ENCODE measurements around the gene CEBPE. TPM values are rescaled to one million over a fixed set of nuclear protein-coding genes. Genes with fewer than 3 reads are reported as not detected.

The CEBPE gene
- total RNA-seq, 1 experiment from 2014 or later = not detected

GRCh38 chr14:23115039-23115731, 3.9 kb downstream of the CEBPE start (continued):
- TF ChIP-seq, protein P1, sequence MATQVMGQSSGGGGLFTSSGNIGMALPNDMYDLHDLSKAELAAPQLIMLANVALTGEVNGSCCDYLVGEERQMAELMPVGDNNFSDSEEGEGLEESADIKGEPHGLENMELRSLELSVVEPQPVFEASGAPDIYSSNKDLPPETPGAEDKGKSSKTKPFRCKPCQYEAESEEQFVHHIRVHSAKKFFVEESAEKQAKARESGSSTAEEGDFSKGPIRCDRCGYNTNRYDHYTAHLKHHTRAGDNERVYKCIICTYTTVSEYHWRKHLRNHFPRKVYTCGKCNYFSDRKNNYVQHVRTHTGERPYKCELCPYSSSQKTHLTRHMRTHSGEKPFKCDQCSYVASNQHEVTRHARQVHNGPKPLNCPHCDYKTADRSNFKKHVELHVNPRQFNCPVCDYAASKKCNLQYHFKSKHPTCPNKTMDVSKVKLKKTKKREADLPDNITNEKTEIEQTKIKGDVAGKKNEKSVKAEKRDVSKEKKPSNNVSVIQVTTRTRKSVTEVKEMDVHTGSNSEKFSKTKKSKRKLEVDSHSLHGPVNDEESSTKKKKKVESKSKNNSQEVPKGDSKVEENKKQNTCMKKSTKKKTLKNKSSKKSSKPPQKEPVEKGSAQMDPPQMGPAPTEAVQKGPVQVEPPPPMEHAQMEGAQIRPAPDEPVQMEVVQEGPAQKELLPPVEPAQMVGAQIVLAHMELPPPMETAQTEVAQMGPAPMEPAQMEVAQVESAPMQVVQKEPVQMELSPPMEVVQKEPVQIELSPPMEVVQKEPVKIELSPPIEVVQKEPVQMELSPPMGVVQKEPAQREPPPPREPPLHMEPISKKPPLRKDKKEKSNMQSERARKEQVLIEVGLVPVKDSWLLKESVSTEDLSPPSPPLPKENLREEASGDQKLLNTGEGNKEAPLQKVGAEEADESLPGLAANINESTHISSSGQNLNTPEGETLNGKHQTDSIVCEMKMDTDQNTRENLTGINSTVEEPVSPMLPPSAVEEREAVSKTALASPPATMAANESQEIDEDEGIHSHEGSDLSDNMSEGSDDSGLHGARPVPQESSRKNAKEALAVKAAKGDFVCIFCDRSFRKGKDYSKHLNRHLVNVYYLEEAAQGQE (IDR thresholded peaks at IDR 0.05; ENCODE audit: low read depth) = no peak
- no peak for TF ChIP-seq YY1 (IDR thresholded peaks at IDR 0.05; ENCODE audit: extremely low read depth, insufficient replicate concordance, low read depth, low read length)

DNA sequence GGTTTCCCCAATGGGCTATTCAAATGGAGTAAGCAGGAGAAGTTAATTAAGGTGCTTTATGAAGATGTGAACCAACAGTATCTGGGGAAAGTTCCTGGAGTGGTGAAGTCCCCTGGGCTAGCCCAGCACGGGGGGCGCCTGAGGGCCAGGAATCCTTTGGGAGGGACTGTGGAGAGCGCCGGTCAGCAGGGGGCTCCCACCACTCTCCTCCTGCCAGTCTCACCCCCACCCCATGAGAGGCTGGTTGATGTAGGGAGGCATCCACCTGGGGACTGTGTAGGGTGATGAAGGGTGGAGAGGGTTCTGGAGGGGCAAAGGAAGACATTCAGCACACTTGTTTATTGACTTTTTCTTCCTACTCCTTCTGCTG, 4.4 kb downstream of the CEBPE start:
- ATAC-seq (peak; percentile 65), DNase-seq (ENCODE audit: low read depth, low spot score) (no peak)
- H3K4me3 ChIP-seq (replicated peaks in 1 of 2; ENCODE audit: low read depth in 1 of 2, low read length in 2 of 2) = peak overlapping the region in 1 of 2 experiments; percentile 37; a peak in 1 of 4 replicates
- ChIA-PET RAD21 (ENCODE audit: low non-redundant PET in 1 of 2, low total read pairs in 2 of 2, uncharacterized antibody in 2 of 2, unreplicated experiment in 2 of 2) (no interaction called here), POLR2A (interaction anchor here (1.4 kb wide), 1 partner anchor 19 kb away, joined by 7 read pairs; the partner anchor contains the start of genes ACIN1 and C14orf119), CTCF (interaction anchor here (1.4 kb wide), 1 partner anchor 128 kb away, joined by 6 read pairs; no protein-coding TSS in a partner anchor)
- no peaks in the 10 kb centered on the region for H4K20me1 ChIP-seq (ENCODE audit: insufficient read depth)
- peak overlapping the region; percentile 49 for H2AFZ ChIP-seq (ENCODE audit: low read depth, low read length, poor library complexity, severe bottlenecking)
- intact Hi-C loops (cut with micrococcal nuclease) = no loop called here
- no peaks in the 10 kb centered on the region for H3K79me2 ChIP-seq (ENCODE audit: insufficient read depth, low read length)
- BruUV-seq (replicated peaks) = no TSS peak
- H3K27me3 ChIP-seq (ENCODE audit: insufficient read depth, low read length) = peaks cover 20% of the 10 kb centered on the region; the same call in 1 of the 2 replicates
- peaks cover 12 to 23% of the 10 kb centered on the region in 2 experiments for H3K4me1 ChIP-seq (ENCODE audit: control insufficient read depth in 1 of 2, insufficient read depth in 2 of 2, low read length in 2 of 2)
- H3K9me3 ChIP-seq (ENCODE audit: control insufficient read depth in 1 of 2, insufficient read depth in 1 of 2, low read depth in 1 of 2, low read length in 2 of 2) = no peaks in the 10 kb centered on the region
- no peaks in the 10 kb centered on the region for H3K9me2 ChIP-seq (ENCODE audit: insufficient read depth)
- H3K27ac ChIP-seq (ENCODE audit: low read depth, low read length) = no peak overlapping the region
- H3K4me2 ChIP-seq (ENCODE audit: low read length) = peak overlapping the region; percentile 73
- no peak overlapping the region for H3K9ac ChIP-seq (ENCODE audit: low read length)
- no peaks in the 10 kb centered on the region for H3K36me3 ChIP-seq (ENCODE audit: control insufficient read depth in 1 of 2, insufficient read depth in 2 of 2, low read length in 2 of 2)
- TF ChIP-seq CEBPB (IDR thresholded peaks at IDR 0.05; ENCODE audit: low read depth) (no peak), ZFX (IDR thresholded peaks at IDR 0.05) (no peak), EZH2phosphoT487 (IDR thresholded peaks at IDR 0.05; ENCODE audit: borderline replicate concordance) (no peak), POLR2A (IDR thresholded peaks at IDR 0.05; ENCODE audit: borderline replicate concordance, extremely low read depth, insufficient read depth, insufficient read length) (no peak), CTCF (IDR thresholded peaks at IDR 0.05 in 2 of 3, conservative IDR thresholded peaks at IDR 0.05 in 1 of 3; ENCODE audit: borderline replicate concordance in 1 of 3, insufficient read depth in 1 of 3, low read depth in 2 of 3, low read length in 2 of 3) (no peak), ATF3 (IDR thresholded peaks at IDR 0.05) (no peak), EZH2 (IDR thresholded peaks at IDR 0.05) (no peak), JUND (IDR thresholded peaks at IDR 0.05) (no peak), SRF (IDR thresholded peaks at IDR 0.05; ENCODE audit: low read depth) (no peak), ELF1 (IDR thresholded peaks at IDR 0.05; ENCODE audit: borderline replicate concordance, low read depth) (no peak), CBX3 (IDR thresholded peaks at IDR 0.05; ENCODE audit: low read depth) (no peak), SP1 (IDR thresholded peaks at IDR 0.05; ENCODE audit: low read depth) (no peak)
- TF ChIP-seq, protein P1 (IDR thresholded peaks at IDR 0.05; ENCODE audit: low read depth) = no peak
